GM12891 (cell line): ENCODE measurements around the gene LEKR1.

Experiments
- DNase-seq: peaks from one replicate; pipeline ENCODE4 v3.0.0; 2011; ENCODE audit warnings: low spot score; ENCODE audit not compliant: insufficient read length
- FAIRE-seq: peaks from 2 replicates; lab custom pipeline; 2011; peaks lifted over from hg19 to GRCh38; lab: Jason Lieb, UNC
- PAX5 ChIP-seq: IDR thresholded peaks from 2 replicates; pipeline ENCODE4 v1.6.1; 2011; ENCODE audit warnings: low read length, moderate library complexity, mild to moderate bottlenecking; ENCODE audit not compliant: insufficient read depth, severe bottlenecking
- POLR2A ChIP-seq: IDR thresholded peaks from 2 replicates; pipeline ENCODE4 v1.6.1; 2011; ENCODE audit warnings: low read depth, low read length, control low read depth
- POLR2AphosphoS5 ChIP-seq: IDR thresholded peaks from 2 replicates; pipeline ENCODE4 v1.6.1; 2011; ENCODE audit warnings: low read depth, low read length, control low read depth
- POU2F2 ChIP-seq: IDR thresholded peaks from 2 replicates; pipeline ENCODE4 v1.6.1; 2011; ENCODE audit warnings: low read depth, mild to moderate bottlenecking, control low read depth, low read length, moderate library complexity
- SPI1 ChIP-seq: IDR thresholded peaks from 2 replicates; pipeline ENCODE4 v1.6.1; 2011; ENCODE audit warnings: low read depth, low read length, control low read depth
- TAF1 ChIP-seq: IDR thresholded peaks from 2 replicates; pipeline ENCODE4 v1.6.1; 2011; ENCODE audit warnings: low read depth, low read length, control low read depth

LEKR1 gene

GRCh38 chr3:157042226-157042625 lies 216.1 kb downstream of the LEKR1 start:
- DNase-seq (no peak), FAIRE-seq (no peak)
- TF ChIP-seq SPI1 (no peak), TAF1 (no peak), POLR2AphosphoS5 (no peak), POLR2A (no peak), PAX5 (no peak), POU2F2 (no peak)

GRCh38 chr3:157043771-157044170 lies 217.6 kb downstream of the LEKR1 start:
- TF ChIP-seq SPI1 (no peak), POU2F2 (no peak), PAX5 (no peak), TAF1 (no peak), POLR2AphosphoS5 (no peak), POLR2A (no peak)
- DNase-seq (no peak), FAIRE-seq (no peak)

GRCh38 chr3:157045238-157045850 lies 219.2 kb downstream of the LEKR1 start:
- peak; percentile 45 for FAIRE-seq
- TF ChIP-seq PAX5: no peak
- TF ChIP-seq POLR2AphosphoS5: no peak
- no peak for TF ChIP-seq TAF1
- TF ChIP-seq SPI1: no peak
- TF ChIP-seq POLR2A: no peak
- no peak for TF ChIP-seq POU2F2
- DNase-seq: no peak

- peak; percentile 63 for TF ChIP-seq SPI1
- TF ChIP-seq POLR2AphosphoS5: no peak
- no peak for DNase-seq
- no peak for FAIRE-seq
Observed at GRCh38 chr3:157046520-157046919, 220.4 kb downstream of the LEKR1 start.

- TF ChIP-seq SPI1 (peak; percentile 31; the same call in 1 of the 2 replicates), POU2F2 (no peak), POLR2A (no peak)
- DNase-seq (no peak), FAIRE-seq (peak; percentile 77)
Observed at GRCh38 chr3:157051055-157051454, 224.9 kb downstream of the LEKR1 start.

- no peak for DNase-seq
- no peak for TF ChIP-seq PAX5
- peak; percentile 54 for FAIRE-seq
Observed at GRCh38 chr3:157051591-157051990, 225.4 kb downstream of the LEKR1 start.

GRCh38 chr3:157056035-157056434 lies 229.9 kb downstream of the LEKR1 start:
- DNase-seq: no peak
- no peak for TF ChIP-seq SPI1
- FAIRE-seq: no peak

GRCh38 chr3:157058392-157059071 lies 232.4 kb downstream of the LEKR1 start:
- FAIRE-seq: peak; percentile 43
- TF ChIP-seq POU2F2 (no peak), POLR2AphosphoS5 (no peak), POLR2A (no peak), SPI1 (no peak), PAX5 (no peak), TAF1 (no peak)
- DNase-seq: no peak

- no peak for TF ChIP-seq POLR2A
- TF ChIP-seq SPI1: no peak
- no peak for TF ChIP-seq TAF1
- no peak for TF ChIP-seq POU2F2
- TF ChIP-seq PAX5: no peak
- no peak for TF ChIP-seq POLR2AphosphoS5
- FAIRE-seq: peak; percentile 45
- DNase-seq: no peak
Observed at GRCh38 chr3:157059181-157059580, 233.0 kb downstream of the LEKR1 start.

GRCh38 chr3:157059661-157060060 lies 233.5 kb downstream of the LEKR1 start:
- TF ChIP-seq POLR2AphosphoS5 (no peak), SPI1 (peak; percentile 93), TAF1 (no peak)
- DNase-seq (no peak), FAIRE-seq (peak; percentile 64)
